ENCODE data around the gene CCNT1. TPM values are rescaled to one million over a fixed set of nuclear protein-coding genes. Genes with fewer than 3 reads are reported as not detected.
A peak's percentile ranks its signal among the peaks of the same experiment; 100 is the strongest.
"Not testable (repeated sequence)": the region's sequence is repeated elsewhere in the genome, so short reads cannot be mapped to it uniquely, and the experiment has no call there.

The CCNT1 gene
- total RNA-seq, 2 experiments from 2014 or later = 68.7 to 73.8 TPM

GRCh38 chr12:48687592-48687991 is 28.9 kb downstream of the CCNT1 start:
- H3K4me1 Mint-ChIP-seq (ENCODE audit: low read depth) = peaks cover 31% of the 10 kb centered on the region
- CTCF ChIA-PET = no interaction called here
- no peak overlapping the region for H3K4me3 Mint-ChIP-seq

DNA sequence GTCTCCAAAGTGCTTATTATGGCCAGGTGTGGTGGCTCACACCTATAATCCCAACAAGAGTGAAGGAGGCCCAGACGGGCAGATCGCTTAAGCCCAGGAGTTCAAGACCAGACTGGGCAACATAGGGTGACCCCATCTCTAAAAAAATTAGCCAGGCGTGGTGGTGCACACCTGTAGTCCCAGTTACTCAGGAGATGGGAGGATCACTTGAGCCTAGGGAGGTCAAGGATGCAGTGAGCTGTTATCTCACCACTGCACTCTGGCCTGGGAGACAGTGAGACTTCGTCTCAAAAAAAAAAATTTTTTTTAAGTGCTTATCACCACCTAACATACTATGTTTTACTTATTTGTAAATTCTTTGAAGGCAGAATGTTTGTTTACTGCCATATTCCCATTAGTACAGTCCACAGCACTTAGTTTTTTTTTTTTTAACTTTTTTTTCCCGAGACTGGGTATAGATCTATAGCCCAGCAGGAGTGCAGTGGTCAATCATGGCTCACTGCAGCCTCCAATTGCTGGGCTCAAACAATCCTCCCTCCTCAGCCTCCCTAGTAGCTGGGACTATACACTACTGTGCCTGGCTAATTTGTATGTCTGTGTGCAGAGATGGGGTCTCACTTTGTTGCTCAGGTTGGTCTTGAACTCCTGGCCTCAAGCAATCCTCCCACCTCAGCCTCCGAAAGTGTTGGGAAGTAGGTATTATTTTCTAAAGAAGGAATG is 29.7 kb downstream of the CCNT1 start:
- H3K9me3 Mint-ChIP-seq = no peaks in the 10 kb centered on the region
- DNase-seq (no peak), ATAC-seq (no peak)
- no peak for TF ChIP-seq CTCF (IDR thresholded peaks at IDR 0.05)
- H3K4me3 Mint-ChIP-seq = no peak overlapping the region
- H3K27me3 Mint-ChIP-seq = no peaks in the 10 kb centered on the region
- ChIA-PET POLR2A (interaction anchor here (0.6 to 2.4 kb wide), 3 partner anchors 10 to 75 kb away, joined by 3 to 8 read pairs (median 6); partner anchors contain the start of gene CCNT1), CTCF (no interaction called here)
- no peak overlapping the region for H3K27ac Mint-ChIP-seq
- H3K4me1 Mint-ChIP-seq (ENCODE audit: low read depth) = peaks cover 31% of the 10 kb centered on the region
- H3K36me3 Mint-ChIP-seq (ENCODE audit: low read depth) = peaks cover 18% of the 10 kb centered on the region
- intact Hi-C loops (cut with micrococcal nuclease) = no loop called here

More at GRCh38 chr12:48687592-48687991, 28.9 kb downstream of the CCNT1 start:
- ATAC-seq (peak; percentile 65), DNase-seq (no peak)
- no peaks in the 10 kb centered on the region for H3K27me3 Mint-ChIP-seq
- peak overlapping the region; percentile 71 for H3K27ac Mint-ChIP-seq
- POLR2A ChIA-PET = interaction anchor here (1.8 kb wide), 1 partner anchor 11 kb away, joined by 6 read pairs; no protein-coding TSS in a partner anchor
- H3K9me3 Mint-ChIP-seq = no peaks in the 10 kb centered on the region
- no peak for TF ChIP-seq CTCF (IDR thresholded peaks at IDR 0.05)
- H3K36me3 Mint-ChIP-seq (ENCODE audit: low read depth) = peaks cover 25% of the 10 kb centered on the region
- intact Hi-C loops (cut with micrococcal nuclease) = no loop called here

DNA sequence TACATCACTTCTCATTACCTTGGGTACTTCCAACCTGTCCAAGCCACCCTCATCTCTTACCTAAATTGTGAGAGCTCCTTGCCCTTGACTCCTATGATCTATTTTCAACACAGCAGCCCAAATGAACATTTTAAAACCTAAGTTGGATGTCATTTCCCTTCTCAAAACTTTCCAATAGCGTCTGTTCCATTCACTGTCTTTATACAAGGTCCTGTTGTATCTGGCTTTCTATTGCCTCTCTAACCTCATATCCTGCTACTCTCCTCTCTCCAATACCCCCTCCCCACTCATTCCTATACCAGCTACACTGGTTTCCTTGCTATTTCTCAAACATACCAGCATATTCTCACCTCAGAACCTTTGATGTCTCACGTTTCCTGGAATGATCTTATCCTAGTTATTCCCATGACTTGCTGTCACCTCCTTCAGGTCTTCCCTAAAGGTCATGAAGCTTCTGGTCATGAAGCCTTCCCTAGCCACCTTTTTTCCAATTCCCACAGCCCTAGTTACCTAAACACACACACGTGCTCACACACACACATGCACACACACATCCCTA is 30.4 kb downstream of the CCNT1 start:
- ChIA-PET CTCF (interaction anchor here (1.3 kb wide), 2 partner anchors 14 to 67 kb away, joined by 3 read pairs; no protein-coding TSS in a partner anchor), POLR2A (interaction anchor here (0.6 to 2.4 kb wide), 4 partner anchors 9 to 30 kb away, joined by 3 to 8 read pairs (median 5); partner anchors contain the start of gene CCNT1)
- no peak for ATAC-seq
- no peaks in the 10 kb centered on the region for H3K27me3 Mint-ChIP-seq
- peaks cover 19% of the 10 kb centered on the region for H3K36me3 Mint-ChIP-seq (ENCODE audit: low read depth)
- no peak for TF ChIP-seq CTCF (IDR thresholded peaks at IDR 0.05)
- H3K4me1 Mint-ChIP-seq (ENCODE audit: low read depth) = peaks cover 31% of the 10 kb centered on the region
- H3K27ac Mint-ChIP-seq = no peak overlapping the region
- H3K9me3 Mint-ChIP-seq = no peaks in the 10 kb centered on the region
- no peak for DNase-seq
- intact Hi-C loops (cut with micrococcal nuclease) = no loop called here
- no peak overlapping the region for H3K4me3 Mint-ChIP-seq

GRCh38 chr12:48683534-48683933 is 33.0 kb downstream of the CCNT1 start:
- H3K9me3 Mint-ChIP-seq = no peaks in the 10 kb centered on the region
- CTCF ChIA-PET = no interaction called here
- TF ChIP-seq CTCF (IDR thresholded peaks at IDR 0.05) = no peak
- H3K4me1 Mint-ChIP-seq (ENCODE audit: low read depth) = peaks cover 42% of the 10 kb centered on the region
- no peaks in the 10 kb centered on the region for H3K27me3 Mint-ChIP-seq
- DNase-seq (no peak), ATAC-seq (no peak)
- POLR2A ChIA-PET = interaction anchor here (0.5 to 3.8 kb wide), 8 partner anchors 8 to 585 kb away, joined by 3 to 41 read pairs (median 8); partner anchors contain the start of gene CCNT1
- peaks cover 36% of the 10 kb centered on the region for H3K36me3 Mint-ChIP-seq (ENCODE audit: low read depth)
- H3K27ac Mint-ChIP-seq = no peak overlapping the region
- peak overlapping the region; percentile 6 for H3K4me3 Mint-ChIP-seq
- intact Hi-C loops (cut with micrococcal nuclease) = no loop called here

DNA sequence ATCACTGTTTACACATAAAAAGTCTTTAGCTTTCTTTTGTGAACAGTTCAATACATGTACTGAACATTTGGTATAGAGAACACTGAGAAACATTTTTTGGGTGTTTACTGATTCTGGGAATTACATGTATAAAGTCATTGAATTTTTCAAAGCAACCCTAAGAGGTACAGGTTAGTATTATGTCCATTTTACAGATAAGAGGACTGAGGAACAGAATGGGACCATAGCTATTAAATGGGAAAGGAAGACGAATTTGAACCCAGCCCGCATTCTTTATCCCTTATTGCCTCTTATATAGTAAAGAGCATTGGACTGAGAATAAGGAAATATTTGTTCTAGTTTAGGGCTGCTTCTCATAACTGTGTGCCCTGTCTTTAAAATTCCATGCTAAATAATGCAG is 33.6 kb downstream of the CCNT1 start:
- POLR2A ChIA-PET = interaction anchor here (0.7 to 3.8 kb wide), 10 partner anchors 9 to 586 kb away, joined by 3 to 41 read pairs (median 6); partner anchors contain the start of gene CCNT1
- DNase-seq = no peak
- CTCF ChIA-PET = interaction anchor here (0.8 to 1.5 kb wide), 6 partner anchors 9 to 208 kb away, joined by 3 read pairs; no protein-coding TSS in a partner anchor
- no peak for ATAC-seq
- peak overlapping the region; percentile 37 for H3K27ac Mint-ChIP-seq
- H3K4me1 Mint-ChIP-seq (ENCODE audit: low read depth) = peaks cover 44% of the 10 kb centered on the region
- H3K9me3 Mint-ChIP-seq = no peaks in the 10 kb centered on the region
- peak overlapping the region; percentile 99 for H3K4me3 Mint-ChIP-seq
- no peak for TF ChIP-seq CTCF (IDR thresholded peaks at IDR 0.05)
- intact Hi-C loops (cut with micrococcal nuclease) = no loop called here
- H3K36me3 Mint-ChIP-seq (ENCODE audit: low read depth) = peaks cover 35% of the 10 kb centered on the region
- H3K27me3 Mint-ChIP-seq = no peaks in the 10 kb centered on the region

DNA sequence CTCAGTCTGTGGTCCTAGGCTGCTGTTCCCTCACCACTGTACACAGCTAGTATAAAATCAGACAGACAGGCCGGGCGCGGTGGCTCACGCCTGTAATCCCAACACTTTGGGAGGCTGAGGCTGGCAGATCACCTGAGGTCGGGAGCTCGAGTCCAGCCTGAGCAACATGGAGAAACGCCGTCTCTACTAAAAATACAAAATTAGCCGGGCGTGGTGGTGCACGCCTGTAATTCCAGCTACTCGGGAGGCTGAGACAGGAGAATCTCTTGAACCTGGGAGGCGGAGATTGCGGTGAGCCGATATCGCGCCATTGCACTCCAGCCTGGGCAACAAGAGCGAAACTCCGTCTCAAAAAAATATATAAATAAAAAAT is 34.0 kb downstream of the CCNT1 start:
- H3K27me3 Mint-ChIP-seq; ATAC-seq; H3K9me3 Mint-ChIP-seq; DNase-seq; intact Hi-C loops (cut with micrococcal nuclease): not testable (repeated sequence)
- ChIA-PET POLR2A (interaction anchor here (0.8 to 3.8 kb wide), 11 partner anchors 8 to 133 kb away, joined by 3 to 41 read pairs (median 9); partner anchors contain the start of gene CCNT1), CTCF (interaction anchor here (0.8 to 1.5 kb wide), 7 partner anchors 9 to 209 kb away, joined by 3 read pairs; no protein-coding TSS in a partner anchor)
- Mint-ChIP-seq H3K27ac (peak overlapping the region; percentile 96), H3K4me1 (ENCODE audit: low read depth) (peaks cover 44% of the 10 kb centered on the region), H3K36me3 (ENCODE audit: low read depth) (peaks cover 36% of the 10 kb centered on the region), H3K4me3 (peak overlapping the region; percentile 99)

Data from activated CD8-positive, alpha-beta T cell treated with anti-CD3 and anti-CD28 coated beads for 36 hours (primary cell).